Trophoblast cell (in vitro differentiated cells and primary cell): Measurements from ENCODE around the gene FCF1.

Experiments used
- DNase-seq, 2 donors: peaks; one replicate each; pipeline ENCODE4 v3.0.0-alpha.2; 2016
- H2AFZ ChIP-seq: 2 replicates; pipeline ENCODE4 v1.6.1; 2013; ENCODE audit warnings: low read length, moderate library complexity, mild to moderate bottlenecking; ENCODE audit not compliant: insufficient read depth, poor library complexity
- H2AK5ac ChIP-seq: 2 replicates; pipeline ENCODE4 v1.6.1; 2013; ENCODE audit warnings: mild to moderate bottlenecking, low read length
- H2BK120ac ChIP-seq: 2 replicates; pipeline ENCODE4 v1.6.1; 2013; ENCODE audit warnings: low read length, mild to moderate bottlenecking, moderate library complexity; ENCODE audit not compliant: insufficient read depth, poor library complexity
- H2BK12ac ChIP-seq: 2 replicates; pipeline ENCODE4 v1.6.1; 2013; ENCODE audit warnings: mild to moderate bottlenecking, low read length, moderate library complexity
- H2BK5ac ChIP-seq: 2 replicates; pipeline ENCODE4 v1.6.1; 2013; ENCODE audit warnings: low read length, low read depth, moderate library complexity, mild to moderate bottlenecking; ENCODE audit not compliant: poor library complexity
- H3K14ac ChIP-seq: 2 replicates; pipeline ENCODE4 v1.6.1; 2013; ENCODE audit warnings: mild to moderate bottlenecking, low read length
- H3K18ac ChIP-seq: 2 replicates; pipeline ENCODE4 v1.6.1; 2013; ENCODE audit warnings: mild to moderate bottlenecking, low read length
- H3K23ac ChIP-seq: 2 replicates; pipeline ENCODE4 v1.6.1; 2013; ENCODE audit warnings: low read length
- H3K27ac ChIP-seq: 2 replicates; pipeline ENCODE4 v1.5.1; 2013; ENCODE audit warnings: low read depth, mild to moderate bottlenecking, inconsistent platforms, low read length, moderate library complexity
- H3K27me3 ChIP-seq: 2 replicates; pipeline ENCODE4 v1.6.1; 2013; ENCODE audit warnings: inconsistent platforms, mild to moderate bottlenecking, low read length, moderate library complexity; ENCODE audit not compliant: insufficient read depth
- H3K36me3 ChIP-seq, 2 experiments: 1 replicate in 1 of 2; 2 replicates in 1 of 2; pipeline ENCODE4 v1.6.1; 2013; ENCODE audit warnings: low read length in 2 of 2, mild to moderate bottlenecking in 2 of 2, moderate library complexity in 1 of 2; ENCODE audit not compliant: insufficient read depth in 2 of 2, control insufficient read depth in 1 of 2
- H3K4ac ChIP-seq: 2 replicates; pipeline ENCODE4 v1.6.1; 2013; ENCODE audit warnings: low read depth, mild to moderate bottlenecking, low read length, moderate library complexity
- H3K4me1 ChIP-seq, 2 experiments: 1 replicate in 1 of 2; 2 replicates in 1 of 2; pipeline ENCODE4 v1.6.1; 2013; ENCODE audit warnings: low read length in 2 of 2, mild to moderate bottlenecking in 2 of 2, moderate library complexity in 1 of 2; ENCODE audit not compliant: insufficient read depth in 2 of 2, control insufficient read depth in 1 of 2
- H3K4me2 ChIP-seq: 2 replicates; pipeline ENCODE4 v1.6.1; 2013; ENCODE audit warnings: inconsistent platforms, mild to moderate bottlenecking, low read length, moderate library complexity
- H3K4me3 ChIP-seq: 2 replicates; pipeline ENCODE4 v1.5.1; 2013; ENCODE audit warnings: mild to moderate bottlenecking, low read depth, low read length, inconsistent platforms
- H3K79me1 ChIP-seq: one replicate; pipeline ENCODE4 v1.6.1; 2013; ENCODE audit warnings: low read length
- H3K79me2 ChIP-seq: 2 replicates; pipeline ENCODE4 v1.6.1; 2013; ENCODE audit warnings: low read length, mild to moderate bottlenecking; ENCODE audit not compliant: control insufficient read depth, insufficient read depth, poor library complexity
- H3K9ac ChIP-seq: 2 replicates; pipeline ENCODE4 v1.6.1; 2013; ENCODE audit warnings: mild to moderate bottlenecking, low read length
- H3K9me3 ChIP-seq: 2 replicates; pipeline ENCODE4 v1.6.1; 2013; ENCODE audit warnings: low read depth, mild to moderate bottlenecking, control low read depth, inconsistent platforms, low read length; ENCODE audit not compliant: insufficient read depth
- H4K12ac ChIP-seq: 2 replicates; pipeline ENCODE4 v1.6.1; 2013; ENCODE audit warnings: low read depth, mild to moderate bottlenecking, low read length, moderate library complexity
- H4K8ac ChIP-seq: 2 replicates; pipeline ENCODE4 v1.6.1; 2013; ENCODE audit warnings: low read depth, mild to moderate bottlenecking, low read length, moderate library complexity
- H4K91ac ChIP-seq: one replicate; pipeline ENCODE4 v1.6.1; 2013; ENCODE audit warnings: low read depth, mild to moderate bottlenecking, low read length, moderate library complexity
- WGBS: extraction: QIAGEN DNeasy Blood & Tissue Kit; methylation state at CpG from one replicate; pipeline ENCODE4 v1.1.7; 2013; ENCODE audit warnings: missing lambda C conversion rate; ENCODE audit not compliant: insufficient read length, insufficient coverage; ENCODE audit errors: extremely low coverage; 5-methylcytosine and 5-hydroxymethylcytosine counted together

Gene FCF1

GRCh38 chr14:74693191-74693590, 19.8 kb upstream of the FCF1 start:
- Histone ChIP-seq H2BK120ac (no peak overlapping the region), H3K4me3 (no peak overlapping the region), H2AK5ac (no peak overlapping the region), H3K4ac (no peak overlapping the region), H3K27ac (no peak overlapping the region), H2BK5ac (no peak overlapping the region), H4K91ac (no peak overlapping the region), H2AFZ (no peak overlapping the region), H4K12ac (no peak overlapping the region), H3K23ac (no peak overlapping the region), H3K4me2 (no peak overlapping the region), H4K8ac (no peak overlapping the region), H3K4me1 (no peaks in the 10 kb centered on the region), H3K9ac (no peak overlapping the region), H3K27me3 (no peaks in the 10 kb centered on the region), H3K9me3 (no peaks in the 10 kb centered on the region), H3K14ac (no peak overlapping the region), H3K79me1 (no peaks in the 10 kb centered on the region), H3K36me3 (peaks cover 8 to 12% of the 10 kb centered on the region in 2 experiments), H3K18ac (no peak overlapping the region), H3K79me2 (no peaks in the 10 kb centered on the region), H2BK12ac (no peak overlapping the region)
- WGBS = no CpG with 5 or more reads among the region's 3 CpGs
- DNase-seq = no peak

GRCh38 chr14:74695406-74695805, 17.5 kb upstream of the FCF1 start:
- Histone ChIP-seq H3K4me3 (no peak overlapping the region), H3K18ac (no peak overlapping the region), H2BK5ac (no peak overlapping the region), H2AFZ (no peak overlapping the region), H3K9me3 (no peaks in the 10 kb centered on the region), H3K27me3 (no peaks in the 10 kb centered on the region), H3K14ac (no peak overlapping the region), H3K79me1 (no peaks in the 10 kb centered on the region), H2AK5ac (no peak overlapping the region), H3K4me2 (no peak overlapping the region), H4K8ac (no peak overlapping the region), H4K12ac (no peak overlapping the region), H4K91ac (no peak overlapping the region), H3K27ac (no peak overlapping the region), H3K79me2 (no peaks in the 10 kb centered on the region), H3K4me1 (no peaks in the 10 kb centered on the region), H2BK12ac (no peak overlapping the region), H3K9ac (no peak overlapping the region), H3K36me3 (peaks cover 5 to 9% of the 10 kb centered on the region in 2 experiments), H3K23ac (no peak overlapping the region), H2BK120ac (no peak overlapping the region), H3K4ac (no peak overlapping the region)
- no CpG with 5 or more reads among the region's 4 CpGs for WGBS
- DNase-seq = no peak

GRCh38 chr14:74697011-74697410, 15.9 kb upstream of the FCF1 start:
- Histone ChIP-seq H2BK12ac (no peak overlapping the region), H3K27ac (no peak overlapping the region), H4K12ac (no peak overlapping the region), H2AFZ (no peak overlapping the region), H3K23ac (no peak overlapping the region), H3K27me3 (no peaks in the 10 kb centered on the region), H3K9me3 (peaks cover 2% of the 10 kb centered on the region), H3K79me1 (no peaks in the 10 kb centered on the region), H2BK5ac (no peak overlapping the region), H3K36me3 (peaks cover 2 to 3% of the 10 kb centered on the region in 2 experiments), H2BK120ac (no peak overlapping the region), H3K4me3 (no peak overlapping the region), H3K4me1 (no peaks in the 10 kb centered on the region), H4K91ac (no peak overlapping the region), H3K79me2 (no peaks in the 10 kb centered on the region), H4K8ac (no peak overlapping the region), H3K9ac (no peak overlapping the region), H3K4ac (no peak overlapping the region), H3K14ac (no peak overlapping the region), H2AK5ac (no peak overlapping the region), H3K4me2 (no peak overlapping the region), H3K18ac (no peak overlapping the region)
- no CpG with 5 or more reads among the region's 1 CpG for WGBS
- no peak for DNase-seq

- Histone ChIP-seq H2AK5ac (no peak overlapping the region), H4K8ac (no peak overlapping the region), H4K12ac (no peak overlapping the region), H2BK120ac (no peak overlapping the region), H3K79me1 (no peaks in the 10 kb centered on the region), H3K9ac (no peak overlapping the region), H3K4me3 (no peak overlapping the region), H3K27me3 (no peaks in the 10 kb centered on the region), H2BK5ac (no peak overlapping the region), H3K4me2 (no peak overlapping the region), H3K18ac (no peak overlapping the region), H3K4ac (no peak overlapping the region), H3K79me2 (peaks cover 2% of the 10 kb centered on the region), H3K27ac (no peak overlapping the region), H2AFZ (no peak overlapping the region), H3K14ac (no peak overlapping the region), H3K36me3 (peaks cover 3% of the 10 kb centered on the region in 2 experiments), H4K91ac (no peak overlapping the region), H3K9me3 (peaks cover 6% of the 10 kb centered on the region), H3K23ac (no peak overlapping the region), H3K4me1 (no peaks in the 10 kb centered on the region), H2BK12ac (no peak overlapping the region)
- no peak for DNase-seq
- no CpG with 5 or more reads among the region's 2 CpGs for WGBS
Observed at GRCh38 chr14:74697543-74697942, 15.4 kb upstream of the FCF1 start.
